HepG2 (cell line): Measurements from ENCODE around the gene MEDAG.

ENCODE experiments used
- CTCF ChIP-seq: sonication (generic); formaldehyde crosslinking; IDR thresholded peaks from 2 replicates; pipeline ENCODE4 v1.5.0; 2020; ENCODE audit warnings: mild to moderate bottlenecking, missing genetic modification reagents, moderate library complexity
- FOXA3 ChIP-seq: IDR thresholded peaks from 2 replicates; pipeline ENCODE4 v1.6.1; 2016; ENCODE audit warnings: missing genetic modification reagents, missing compliant biosample characterization
- LRRFIP1 ChIP-seq: sonication (generic); formaldehyde crosslinking; conservative IDR thresholded peaks from 2 replicates; pipeline ENCODE4 v1.4.0; 2020; ENCODE audit warnings: missing genetic modification reagents
- NCOA2 ChIP-seq: sonication (generic); formaldehyde crosslinking; IDR thresholded peaks from 2 replicates; pipeline ENCODE4 v1.8.0; 2022; ENCODE audit warnings: inconsistent platforms
- NFYB ChIP-seq: sonication (generic); formaldehyde crosslinking; IDR thresholded peaks from 2 replicates; pipeline ENCODE4 v1.4.0; 2020; ENCODE audit warnings: missing genetic modification reagents
- PHF8 ChIP-seq: sonication (generic); formaldehyde crosslinking; IDR thresholded peaks from 2 replicates; pipeline ENCODE4 v1.5.0; 2020; ENCODE audit warnings: missing genetic modification reagents
- SMAD9 ChIP-seq: sonication (generic); formaldehyde crosslinking; IDR thresholded peaks from 2 replicates; pipeline ENCODE4 v1.5.1; 2020; ENCODE audit warnings: mild to moderate bottlenecking, missing genetic modification reagents
- ZFX ChIP-seq: sonication (generic); formaldehyde crosslinking; IDR thresholded peaks from 2 replicates; pipeline ENCODE4 v1.4.0; 2020; ENCODE audit warnings: mild to moderate bottlenecking, low read depth, missing genetic modification reagents, moderate library complexity
- ZNF563 ChIP-seq: sonication (generic); formaldehyde crosslinking; IDR thresholded peaks from 2 replicates; pipeline ENCODE4 v1.8.0; 2022; ENCODE audit warnings: mild to moderate bottlenecking, moderate library complexity, missing genetic modification reagents
- TF ChIP-seq, protein P1 (sequence below): sonication (generic); formaldehyde crosslinking; IDR thresholded peaks from 2 replicates; pipeline ENCODE4 v1.4.0; 2020; ENCODE audit warnings: low read depth, missing genetic modification reagents
- TF ChIP-seq, protein P2 (sequence below): sonication (generic); formaldehyde crosslinking; IDR thresholded peaks from 2 replicates; pipeline ENCODE4 v1.4.0; 2020; ENCODE audit warnings: missing genetic modification reagents

GRCh38 chr13:30974350-30974749 lies 68.3 kb downstream of the MEDAG start:
- no peak for TF ChIP-seq ZNF563 (CRISPR knock-in tag)
- TF ChIP-seq, protein P1, sequence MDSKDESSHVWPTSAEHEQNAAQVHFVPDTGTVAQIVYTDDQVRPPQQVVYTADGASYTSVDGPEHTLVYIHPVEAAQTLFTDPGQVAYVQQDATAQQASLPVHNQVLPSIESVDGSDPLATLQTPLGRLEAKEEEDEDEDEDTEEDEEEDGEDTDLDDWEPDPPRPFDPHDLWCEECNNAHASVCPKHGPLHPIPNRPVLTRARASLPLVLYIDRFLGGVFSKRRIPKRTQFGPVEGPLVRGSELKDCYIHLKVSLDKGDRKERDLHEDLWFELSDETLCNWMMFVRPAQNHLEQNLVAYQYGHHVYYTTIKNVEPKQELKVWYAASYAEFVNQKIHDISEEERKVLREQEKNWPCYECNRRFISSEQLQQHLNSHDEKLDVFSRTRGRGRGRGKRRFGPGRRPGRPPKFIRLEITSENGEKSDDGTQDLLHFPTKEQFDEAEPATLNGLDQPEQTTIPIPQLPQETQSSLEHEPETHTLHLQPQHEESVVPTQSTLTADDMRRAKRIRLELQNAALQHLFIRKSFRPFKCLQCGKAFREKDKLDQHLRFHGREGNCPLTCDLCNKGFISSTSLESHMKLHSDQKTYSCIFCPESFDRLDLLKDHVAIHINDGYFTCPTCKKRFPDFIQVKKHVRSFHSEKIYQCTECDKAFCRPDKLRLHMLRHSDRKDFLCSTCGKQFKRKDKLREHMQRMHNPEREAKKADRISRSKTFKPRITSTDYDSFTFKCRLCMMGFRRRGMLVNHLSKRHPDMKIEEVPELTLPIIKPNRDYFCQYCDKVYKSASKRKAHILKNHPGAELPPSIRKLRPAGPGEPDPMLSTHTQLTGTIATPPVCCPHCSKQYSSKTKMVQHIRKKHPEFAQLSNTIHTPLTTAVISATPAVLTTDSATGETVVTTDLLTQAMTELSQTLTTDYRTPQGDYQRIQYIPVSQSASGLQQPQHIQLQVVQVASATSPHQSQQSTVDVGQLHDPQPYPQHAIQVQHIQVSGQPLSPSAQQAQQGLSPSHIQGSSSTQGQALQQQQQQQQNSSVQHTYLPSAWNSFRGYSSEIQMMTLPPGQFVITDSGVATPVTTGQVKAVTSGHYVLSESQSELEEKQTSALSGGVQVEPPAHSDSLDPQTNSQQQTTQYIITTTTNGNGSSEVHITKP (CRISPR knock-in tag) = no peak
- TF ChIP-seq ZFX = no peak
- TF ChIP-seq CTCF (CRISPR knock-in tag) = no peak
- TF ChIP-seq, protein P2, sequence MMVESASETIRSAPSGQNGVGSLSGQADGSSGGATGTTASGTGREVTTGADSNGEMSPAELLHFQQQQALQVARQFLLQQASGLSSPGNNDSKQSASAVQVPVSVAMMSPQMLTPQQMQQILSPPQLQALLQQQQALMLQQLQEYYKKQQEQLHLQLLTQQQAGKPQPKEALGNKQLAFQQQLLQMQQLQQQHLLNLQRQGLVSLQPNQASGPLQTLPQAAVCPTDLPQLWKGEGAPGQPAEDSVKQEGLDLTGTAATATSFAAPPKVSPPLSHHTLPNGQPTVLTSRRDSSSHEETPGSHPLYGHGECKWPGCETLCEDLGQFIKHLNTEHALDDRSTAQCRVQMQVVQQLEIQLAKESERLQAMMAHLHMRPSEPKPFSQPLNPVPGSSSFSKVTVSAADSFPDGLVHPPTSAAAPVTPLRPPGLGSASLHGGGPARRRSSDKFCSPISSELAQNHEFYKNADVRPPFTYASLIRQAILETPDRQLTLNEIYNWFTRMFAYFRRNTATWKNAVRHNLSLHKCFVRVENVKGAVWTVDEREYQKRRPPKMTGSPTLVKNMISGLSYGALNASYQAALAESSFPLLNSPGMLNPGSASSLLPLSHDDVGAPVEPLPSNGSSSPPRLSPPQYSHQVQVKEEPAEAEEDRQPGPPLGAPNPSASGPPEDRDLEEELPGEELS (CRISPR knock-in tag) = no peak
- TF ChIP-seq SMAD9 (CRISPR knock-in tag) = no peak
- no peak for TF ChIP-seq FOXA3 (CRISPR knock-in tag)
- no peak for TF ChIP-seq NFYB (CRISPR knock-in tag)
- no peak for TF ChIP-seq NCOA2 (CRISPR knock-in tag)
- TF ChIP-seq PHF8 (CRISPR knock-in tag) = no peak
- TF ChIP-seq LRRFIP1 (CRISPR knock-in tag) = no peak
